NB4 (cell line): ENCODE measurements around the gene KRT80.

Source experiments
- CTCF ChIP-seq: IDR thresholded peaks from one replicate; pipeline ENCODE4 v1.5.1; 2012; ENCODE audit warnings: low read depth, low read length
- MYC ChIP-seq: IDR thresholded peaks from 2 replicates; pipeline ENCODE4 v1.6.1; 2011; ENCODE audit warnings: low read depth, low read length
- POLR2A ChIP-seq: IDR thresholded peaks from 2 replicates; pipeline ENCODE4 v1.6.1; 2011; ENCODE audit warnings: mild to moderate bottlenecking; ENCODE audit not compliant: insufficient read length; ENCODE audit errors: extremely low read depth

- TF ChIP-seq CTCF (no peak), POLR2A (no peak), MYC (no peak)
These were observed 38.1 kb upstream of the KRT80 start for GRCh38 chr12:52229836-52230343.
